HepG2 (cell line): ENCODE results near the gene TCP11L1. TPM values are rescaled to one million over a fixed set of nuclear protein-coding genes. Genes with fewer than 3 reads are reported as not detected.

Source experiments
- CAMTA2 ChIP-seq: sonication (generic); formaldehyde crosslinking; IDR thresholded peaks from 2 replicates; pipeline ENCODE4 v1.4.0; 2020; ENCODE audit warnings: mild to moderate bottlenecking, missing genetic modification reagents, borderline replicate concordance
- CCDC6 ChIP-seq: sonication (generic); formaldehyde crosslinking; IDR thresholded peaks from 2 replicates; pipeline ENCODE4 v1.8.1; 2022; ENCODE audit warnings: mild to moderate bottlenecking, missing genetic modification reagents, moderate library complexity
- FOXA1 ChIP-seq, 2 experiments: fragments of 450-650 bp in 1 of 2; sonication (generic) in 1 of 2; formaldehyde crosslinking in 1 of 2; IDR thresholded peaks; 2 replicates each; pipeline versions ENCODE4 v1.4.0 to v1.6.1; 2016 to 2020; ENCODE audit warnings: missing genetic modification reagents in 1 of 2
- JDP2 ChIP-seq: sonication (generic); formaldehyde crosslinking; IDR thresholded peaks from 2 replicates; pipeline ENCODE4 v1.8.1; 2022; ENCODE audit warnings: missing genetic modification reagents, borderline replicate concordance
- MIER2 ChIP-seq: IDR thresholded peaks from 2 replicates; pipeline ENCODE4 v1.6.1; 2016; ENCODE audit warnings: missing biosample characterization, missing genetic modification reagents
- MXD3 ChIP-seq: IDR thresholded peaks from 2 replicates; pipeline ENCODE4 v1.6.1; 2016; ENCODE audit warnings: mild to moderate bottlenecking, missing biosample characterization, missing genetic modification reagents
- MYC ChIP-seq: sonication (generic); formaldehyde crosslinking; IDR thresholded peaks from 2 replicates; pipeline ENCODE4 v1.9.0; 2021; ENCODE audit warnings: missing genetic modification reagents, borderline replicate concordance
- SMAD3 ChIP-seq: sonication (generic); formaldehyde crosslinking; IDR thresholded peaks from 2 replicates; pipeline ENCODE4 v1.4.0; 2020; ENCODE audit warnings: missing genetic modification reagents
- SP1 ChIP-seq, 2 experiments: fragments of 450-650 bp in 1 of 2; sonication (generic) in 1 of 2; formaldehyde crosslinking in 1 of 2; IDR thresholded peaks; 2 replicates each; pipeline versions ENCODE4 v1.4.0 to v1.6.1; 2016 to 2020; ENCODE audit warnings: missing genetic modification reagents in 1 of 2
- ZBED4 ChIP-seq: sonication (generic); formaldehyde crosslinking; IDR thresholded peaks from 2 replicates; pipeline ENCODE4 v1.4.0; 2020; ENCODE audit warnings: missing genetic modification reagents, borderline replicate concordance
- ZBTB33 ChIP-seq: sonication (generic); formaldehyde crosslinking; IDR thresholded peaks from 2 replicates; pipeline ENCODE4 v1.4.0; 2020; ENCODE audit warnings: missing genetic modification reagents
- ZIK1 ChIP-seq: sonication (generic); formaldehyde crosslinking; IDR thresholded peaks from 2 replicates; pipeline ENCODE4 v1.5.0; 2020; ENCODE audit warnings: mild to moderate bottlenecking, low read depth, missing genetic modification reagents, borderline replicate concordance
- ZNF121 ChIP-seq: sonication (generic); formaldehyde crosslinking; IDR thresholded peaks from 2 replicates; pipeline ENCODE4 v1.5.0; 2020; ENCODE audit warnings: mild to moderate bottlenecking, missing genetic modification reagents
- ZNF337 ChIP-seq: sonication (generic); formaldehyde crosslinking; IDR thresholded peaks from 2 replicates; pipeline ENCODE4 v1.5.1; 2020; ENCODE audit warnings: missing genetic modification reagents, low read depth, mild to moderate bottlenecking, borderline replicate concordance
- ZNF350 ChIP-seq: sonication (generic); formaldehyde crosslinking; IDR thresholded peaks from 2 replicates; pipeline ENCODE4 v1.4.0; 2020; ENCODE audit warnings: mild to moderate bottlenecking, low read depth, missing genetic modification reagents, borderline replicate concordance
- ZNF574 ChIP-seq: sonication (generic); formaldehyde crosslinking; IDR thresholded peaks from 2 replicates; pipeline ENCODE4 v1.4.0; 2020; ENCODE audit warnings: missing genetic modification reagents
- ZNF614 ChIP-seq: IDR thresholded peaks from 2 replicates; pipeline ENCODE4 v1.6.1; 2018; ENCODE audit warnings: missing biosample characterization, missing genetic modification reagents, inconsistent platforms, borderline replicate concordance
- ZSCAN20 ChIP-seq: sonication (generic); formaldehyde crosslinking; IDR thresholded peaks from 2 replicates; pipeline ENCODE4 v1.4.0; 2020; ENCODE audit warnings: missing genetic modification reagents, mild to moderate bottlenecking, borderline replicate concordance
- polyA plus RNA-seq, 8 experiments: library from polyadenylated mRNA; depleted of rRNA in 3 of 8; stranded (reverse) in 7 of 8; unstranded in 1 of 8; fragments of >200 nt; fragmentation: Illumina TruSeq in 4 of 8; extraction: Trizol in 4 of 8; gene quantifications; 2 replicates each; pipeline versions ENCODE4 v1.2.1 to v1.2.3, GENCODE V29; 2011 to 2016; ENCODE audit warnings: low read depth in 4 of 8, missing spikeins in 1 of 8, mixed read lengths in 1 of 8; ENCODE audit not compliant: insufficient read depth in 1 of 8
- total RNA-seq, 5 experiments: library from RNA; depleted of rRNA; stranded (reverse); fragments of >200 nt; fragmentation: Illumina TruSeq; extraction: Trizol; gene quantifications; 2 replicates each; pipeline ENCODE4 v1.2.3, GENCODE V29; 2016; ENCODE audit warnings: low read depth in 1 of 5

The TCP11L1 gene
- total and polyA plus RNA-seq, 2 of the 13 experiments (the other 11 are each of a cell fraction or from before 2014, with no cell fraction given) = 7.9 to 10.1 TPM

- TF ChIP-seq ZBED4 (peak; percentile 64; the same call in 1 of the 2 replicates), CCDC6 (CRISPR knock-in tag) (no peak; the same call in 1 of the 2 replicates), MYC (CRISPR knock-in tag) (peak; percentile 79), SP1 (IDR thresholded peaks at IDR 0.05) (no peak), SP1 (CRISPR knock-in tag; IDR thresholded peaks at IDR 0.05) (no peak; the same call in 1 of the 2 replicates), ZSCAN20 (CRISPR knock-in tag) (no peak), ZNF350 (CRISPR knock-in tag) (peak; percentile 79; the same call in 1 of the 2 replicates), JDP2 (no peak), MXD3 (CRISPR knock-in tag) (peak; percentile 53; the same call in 1 of the 2 replicates), MIER2 (peak; percentile 56; the same call in 1 of the 2 replicates), ZNF121 (CRISPR knock-in tag) (peak; percentile 70; the same call in 1 of the 2 replicates), CAMTA2 (CRISPR knock-in tag) (peak; percentile 95), SMAD3 (CRISPR knock-in tag) (0 out of 2 replicates have a peak, but pooled peaks have one; percentile 16), ZNF337 (CRISPR knock-in tag) (peak; percentile 42; the same call in 1 of the 2 replicates), FOXA1 (IDR thresholded peaks at IDR 0.05) (no peak), FOXA1 (CRISPR knock-in tag; IDR thresholded peaks at IDR 0.05) (no peak; the same call in 1 of the 2 replicates), ZNF574 (CRISPR knock-in tag) (peak; percentile 93), ZIK1 (CRISPR knock-in tag) (peak; percentile 62; the same call in 1 of the 2 replicates), ZNF614 (CRISPR knock-in tag) (peak; percentile 85; the same call in 1 of the 2 replicates), ZBTB33 (CRISPR knock-in tag) (no peak)
Observed at GRCh38 chr11:33039274-33040032, at the start of gene TCP11L1 (continued).
